HG03457 (cell line): Measurements from ENCODE around the gene DHRS3.
"Not testable (repeated sequence)": the region's sequence is repeated elsewhere in the genome, so short reads cannot be mapped to it uniquely, and the experiment has no call there.

ENCODE experiments used
- ATAC-seq: cut with Tn5 transposase; IDR thresholded peaks from one replicate; pipeline ENCODE4 v1.9.1; 2021; ENCODE audit warnings: moderate number of reproducible peaks; ENCODE audit not compliant: unreplicated experiment

Gene DHRS3

GRCh38 chr1:12580054-12580887, 37.7 kb downstream of the DHRS3 start:
- no peak for ATAC-seq

GRCh38 chr1:12578860-12579422, 39.1 kb downstream of the DHRS3 start:
- no peak for ATAC-seq

- no peak for ATAC-seq
These were observed 41.0 kb downstream of the DHRS3 start for GRCh38 chr1:12577020-12577419.

DNA sequence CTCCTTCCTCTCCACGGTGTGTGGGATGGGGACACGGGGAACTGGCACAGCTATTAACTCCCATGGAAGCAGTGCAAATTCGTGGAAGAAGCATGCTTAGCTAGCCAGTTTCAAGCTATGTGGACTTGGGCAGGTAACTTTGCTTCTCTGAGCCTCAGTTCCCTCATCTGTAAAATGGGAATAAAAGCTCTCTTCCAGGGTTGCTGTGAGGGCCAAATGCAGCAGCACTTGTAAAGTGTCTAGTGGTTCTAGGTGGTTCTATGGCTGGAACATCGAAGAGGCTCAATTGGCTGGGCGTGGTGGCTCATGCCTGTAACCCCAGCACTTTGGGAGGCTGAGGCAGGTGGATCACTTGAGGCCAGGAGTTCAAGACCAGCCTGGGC, 43.3 kb downstream of the DHRS3 start:
- ATAC-seq = no peak

- ATAC-seq = no peak
These were observed 44.8 kb downstream of the DHRS3 start for GRCh38 chr1:12573015-12573825.

DNA sequence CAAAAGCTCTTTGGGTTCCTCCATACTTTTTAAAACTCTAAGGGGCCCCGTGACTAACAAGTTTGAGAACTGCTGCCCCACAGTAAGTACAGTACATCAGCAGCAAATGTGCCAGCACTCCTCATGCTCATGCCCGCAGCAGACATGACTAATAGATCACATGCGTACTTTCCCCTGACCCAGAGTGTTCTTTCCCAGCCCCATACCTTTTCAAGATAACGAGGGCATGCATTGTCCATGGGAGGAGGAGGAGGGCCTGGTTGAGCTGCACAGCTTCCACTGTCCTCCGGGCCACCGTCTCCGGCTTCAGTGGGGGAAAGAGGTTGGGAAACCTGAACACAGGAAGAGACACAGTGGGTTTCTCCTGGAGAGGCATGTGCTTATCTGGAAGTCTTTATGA, 45.5 kb downstream of the DHRS3 start:
- ATAC-seq = no peak

- ATAC-seq = no peak
These were observed 47.7 kb downstream of the DHRS3 start for GRCh38 chr1:12570291-12570690.

DNA sequence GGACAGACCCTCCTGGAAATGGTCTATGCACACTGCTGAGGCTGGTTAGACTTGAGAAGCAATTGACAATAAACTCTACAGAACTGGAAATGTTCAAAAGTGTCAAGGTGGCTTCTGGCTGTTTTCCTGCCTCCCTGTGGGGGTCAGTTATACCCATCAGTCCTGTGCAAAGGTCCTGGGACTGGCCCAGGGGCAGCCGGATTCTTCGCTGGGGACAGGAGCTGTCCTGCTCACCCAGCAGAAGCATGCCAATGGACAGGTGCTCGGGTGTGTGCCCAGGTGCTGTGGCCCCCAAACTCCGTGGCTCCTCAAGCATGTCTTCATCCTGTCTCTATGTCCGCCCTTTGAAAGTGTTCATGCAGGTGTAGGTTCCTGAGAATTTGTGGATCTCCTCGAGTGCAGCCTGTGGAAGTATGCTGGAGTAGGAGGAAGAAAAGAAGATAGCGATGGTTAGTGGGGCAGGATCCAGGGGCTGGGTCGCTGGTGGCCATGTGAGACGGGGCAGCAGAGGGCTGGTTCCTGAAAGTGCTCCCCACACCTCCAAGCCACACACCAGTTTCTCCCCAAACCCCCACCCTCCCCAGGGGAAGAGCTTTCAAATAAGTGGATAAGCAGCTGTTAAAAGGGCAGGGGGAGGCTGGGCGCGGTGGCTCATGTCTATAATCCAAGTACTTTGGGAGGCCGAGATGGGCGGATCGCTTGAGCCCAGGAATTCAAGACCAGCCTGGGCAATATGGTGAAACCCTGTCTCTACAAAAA, 49.8 kb downstream of the DHRS3 start:
- no peak for ATAC-seq

- no peak for ATAC-seq
These were observed 50.7 kb downstream of the DHRS3 start for GRCh38 chr1:12567288-12567819.

- ATAC-seq = no peak
These were observed 51.3 kb downstream of the DHRS3 start for GRCh38 chr1:12566484-12567287.

DNA sequence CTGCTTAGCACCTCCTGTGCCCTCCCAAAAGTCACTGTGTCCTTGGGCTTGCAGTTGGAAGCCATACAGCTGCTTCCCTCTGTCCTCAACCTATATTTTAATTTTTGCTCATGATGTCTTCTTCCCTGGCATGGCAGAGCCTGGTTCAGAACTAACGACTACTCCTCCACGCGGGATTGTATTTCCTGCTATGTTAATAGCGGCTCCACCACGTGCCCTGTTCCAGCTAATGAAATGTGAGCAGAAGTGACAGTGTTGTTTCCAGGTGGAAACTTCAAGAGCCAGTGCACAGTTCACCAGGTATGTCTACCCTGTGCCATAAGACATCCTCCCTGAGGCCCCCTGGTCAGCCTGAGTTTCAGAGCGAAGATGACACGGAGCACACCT, 52.1 kb downstream of the DHRS3 start:
- no peak for ATAC-seq

- ATAC-seq = no peak
These were observed 52.7 kb downstream of the DHRS3 start for GRCh38 chr1:12565094-12565965.

DNA sequence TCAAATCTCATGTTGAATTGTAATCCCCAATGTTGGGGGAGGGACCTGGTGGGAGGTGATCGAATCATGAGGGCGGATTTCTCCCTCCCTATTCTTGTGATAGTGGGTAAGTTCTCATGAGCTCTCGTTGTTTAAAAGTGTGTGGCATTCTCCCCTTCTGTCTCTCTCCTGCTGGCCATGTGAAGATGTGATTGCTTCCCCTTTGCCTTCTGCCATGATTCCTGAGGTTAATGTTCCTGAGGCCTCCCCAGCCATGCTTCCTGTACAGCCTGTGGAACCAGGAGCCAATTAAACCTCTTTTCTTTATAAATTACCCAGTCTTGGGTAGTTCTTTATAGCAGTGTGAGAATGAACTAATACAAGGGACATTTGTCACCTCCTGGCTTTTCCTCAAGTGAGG, 53.8 kb downstream of the DHRS3 start:
- ATAC-seq = not testable (repeated sequence)

DNA sequence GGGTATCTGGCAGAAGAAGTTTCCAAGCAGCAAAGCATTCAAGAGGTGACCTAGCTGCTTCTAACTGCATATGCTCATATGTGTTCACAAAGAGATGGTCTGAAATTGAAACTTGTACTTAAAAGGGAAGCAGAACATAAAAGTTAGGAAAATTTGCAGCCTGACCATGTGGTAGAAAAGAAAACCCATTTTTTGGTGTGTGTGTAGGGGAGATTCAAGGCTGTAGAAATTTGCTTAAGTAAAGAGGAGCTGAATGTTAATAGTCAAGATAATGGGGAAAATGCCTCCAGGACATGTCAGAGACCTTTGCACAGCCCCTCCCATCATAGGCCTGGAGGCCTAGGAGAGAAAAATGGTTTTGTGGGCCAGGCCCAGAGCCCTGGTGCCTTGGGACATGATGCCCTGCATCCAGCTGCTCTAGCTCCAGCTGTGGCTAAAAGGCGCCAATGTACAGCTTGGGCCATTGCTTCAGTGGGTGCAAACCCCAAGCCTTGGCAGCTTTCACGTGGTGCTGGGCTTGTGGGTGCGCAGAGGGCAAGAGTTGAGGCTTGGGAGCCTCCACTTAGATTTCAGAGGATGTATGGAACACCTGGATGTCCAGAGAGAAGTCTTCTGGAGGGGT, 54.9 kb downstream of the DHRS3 start:
- no peak for ATAC-seq

GRCh38 chr1:12561121-12561520, 56.9 kb downstream of the DHRS3 start:
- ATAC-seq = no peak

DNA sequence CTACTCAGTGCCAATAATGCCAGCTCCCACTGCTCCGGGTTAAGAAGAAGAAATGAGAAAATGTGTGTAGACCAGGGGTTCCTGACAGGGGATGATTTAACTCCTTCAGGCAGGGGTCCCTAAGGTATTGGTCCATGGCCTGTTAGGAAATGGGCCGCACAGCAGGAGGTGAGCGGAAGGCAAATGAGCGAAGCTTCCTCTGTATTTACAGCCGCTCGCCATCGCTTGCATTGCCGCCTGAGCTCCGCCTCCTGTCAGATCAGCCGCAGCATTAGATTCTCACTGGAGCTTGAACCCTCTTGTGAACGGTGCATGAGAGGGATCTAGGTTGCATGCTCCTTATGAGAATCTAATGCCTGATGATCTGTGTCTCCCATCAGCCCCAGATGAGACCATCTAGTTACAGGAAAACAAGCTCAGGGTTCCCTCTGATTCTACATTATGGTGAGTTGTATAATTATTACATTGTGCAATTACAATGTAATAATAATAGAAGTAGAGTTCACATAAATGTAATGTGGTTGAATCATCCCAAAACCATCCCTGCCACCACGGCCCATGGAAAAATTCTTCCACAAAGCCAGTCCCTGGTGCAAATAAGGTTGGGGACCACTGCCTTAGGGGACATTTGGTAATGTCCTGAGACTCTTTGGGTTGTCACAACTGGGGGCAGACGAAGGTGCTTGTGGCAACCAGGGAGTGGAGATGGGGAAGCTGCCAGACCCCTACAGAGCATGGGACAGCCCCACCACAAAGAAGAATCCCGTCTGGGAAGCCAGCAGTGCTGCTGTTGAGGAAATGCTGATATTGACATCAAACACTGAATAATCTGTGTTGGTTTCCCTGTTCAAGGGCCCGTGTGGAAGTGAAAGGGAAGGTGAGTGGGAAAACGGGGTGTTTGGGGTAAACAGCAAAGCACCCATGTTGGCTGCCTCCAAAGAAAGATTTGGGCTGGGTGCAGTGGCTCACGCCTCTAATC, 60.8 kb downstream of the DHRS3 start:
- ATAC-seq = no peak

GRCh38 chr1:12556368-12556930, 61.6 kb downstream of the DHRS3 start:
- no peak for ATAC-seq
